ENCODE measurements around the gene KL. TPM values are rescaled to one million over a fixed set of nuclear protein-coding genes. Genes with fewer than 3 reads are reported as not detected.

The KL gene
- total RNA-seq, 1 experiment from 2014 or later: not detected

DNA sequence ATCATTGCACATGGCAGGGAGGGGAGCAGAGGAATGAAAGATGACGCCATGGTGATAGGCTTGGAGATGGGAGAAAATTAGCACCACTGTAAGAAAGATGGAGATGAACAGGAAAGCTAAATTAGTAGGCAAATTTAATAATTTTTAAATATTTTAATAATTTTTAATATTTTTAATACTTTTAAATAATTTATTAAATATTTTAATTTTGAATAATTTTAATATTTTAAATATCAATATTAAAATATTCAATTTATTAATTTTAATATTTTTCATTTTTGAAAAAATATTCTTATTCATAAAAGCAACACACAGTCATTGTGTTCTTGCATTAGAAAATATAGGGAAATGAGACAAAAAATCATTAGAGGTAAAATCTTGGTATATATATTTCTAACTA lies 15.9 kb upstream of the KL start:
- H3K4me3 Mint-ChIP-seq: no peak overlapping the region
- TF ChIP-seq OVOL2 (CRISPR knock-in tag; IDR thresholded peaks at IDR 0.05; ENCODE audit: borderline replicate concordance): no peak
- peak; percentile 99 for TF ChIP-seq HMGA2 (CRISPR knock-in tag; IDR thresholded peaks at IDR 0.05)
- POLR2A ChIA-PET: no interaction called here
- H3K27me3 Mint-ChIP-seq (ENCODE audit: low read depth): no peaks in the 10 kb centered on the region; the same call in 1 of the 2 replicates
- ATAC-seq: no peak
- DNase-seq (ENCODE audit: low spot score): no peak
- peaks cover 6% of the 10 kb centered on the region for H3K4me1 Mint-ChIP-seq
- H3K27ac Mint-ChIP-seq: no peak overlapping the region
- peaks cover 12% of the 10 kb centered on the region for H3K9me3 Mint-ChIP-seq
- CTCF ChIA-PET: no interaction called here
- H3K36me3 Mint-ChIP-seq: no peaks in the 10 kb centered on the region

DNA sequence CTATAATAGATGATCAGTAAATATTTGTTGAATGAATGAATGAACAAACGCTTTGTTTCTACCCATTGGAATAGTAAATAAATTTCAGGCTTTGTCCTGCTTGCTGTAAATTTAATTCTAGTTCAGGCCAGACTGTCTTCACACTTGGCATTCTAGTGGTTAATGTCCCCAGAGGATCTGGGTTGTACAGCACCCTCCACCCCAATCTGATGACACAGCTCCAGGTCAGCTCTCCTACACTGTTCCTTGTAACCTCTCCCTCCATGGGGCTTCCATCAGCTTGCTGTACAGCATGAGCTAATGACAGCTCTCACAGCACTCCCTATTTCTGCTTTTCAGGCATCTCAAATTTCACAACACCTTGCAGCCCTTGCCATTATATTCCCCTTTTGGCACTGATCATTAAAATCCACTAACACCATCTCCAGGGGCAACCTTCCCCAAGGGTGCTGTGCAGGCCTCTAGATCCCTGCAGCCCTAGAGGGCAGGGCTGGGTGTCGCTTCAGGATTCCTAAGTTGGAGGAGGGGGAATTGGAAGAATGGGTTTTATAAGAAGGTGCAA lies 12.7 kb upstream of the KL start:
- ATAC-seq (no peak), DNase-seq (ENCODE audit: low spot score) (no peak)
- CTCF ChIA-PET: interaction anchor here (0.7 kb wide), 1 partner anchor 13 kb away, joined by 3 read pairs; no protein-coding TSS in a partner anchor
- TF ChIP-seq, protein P1, sequence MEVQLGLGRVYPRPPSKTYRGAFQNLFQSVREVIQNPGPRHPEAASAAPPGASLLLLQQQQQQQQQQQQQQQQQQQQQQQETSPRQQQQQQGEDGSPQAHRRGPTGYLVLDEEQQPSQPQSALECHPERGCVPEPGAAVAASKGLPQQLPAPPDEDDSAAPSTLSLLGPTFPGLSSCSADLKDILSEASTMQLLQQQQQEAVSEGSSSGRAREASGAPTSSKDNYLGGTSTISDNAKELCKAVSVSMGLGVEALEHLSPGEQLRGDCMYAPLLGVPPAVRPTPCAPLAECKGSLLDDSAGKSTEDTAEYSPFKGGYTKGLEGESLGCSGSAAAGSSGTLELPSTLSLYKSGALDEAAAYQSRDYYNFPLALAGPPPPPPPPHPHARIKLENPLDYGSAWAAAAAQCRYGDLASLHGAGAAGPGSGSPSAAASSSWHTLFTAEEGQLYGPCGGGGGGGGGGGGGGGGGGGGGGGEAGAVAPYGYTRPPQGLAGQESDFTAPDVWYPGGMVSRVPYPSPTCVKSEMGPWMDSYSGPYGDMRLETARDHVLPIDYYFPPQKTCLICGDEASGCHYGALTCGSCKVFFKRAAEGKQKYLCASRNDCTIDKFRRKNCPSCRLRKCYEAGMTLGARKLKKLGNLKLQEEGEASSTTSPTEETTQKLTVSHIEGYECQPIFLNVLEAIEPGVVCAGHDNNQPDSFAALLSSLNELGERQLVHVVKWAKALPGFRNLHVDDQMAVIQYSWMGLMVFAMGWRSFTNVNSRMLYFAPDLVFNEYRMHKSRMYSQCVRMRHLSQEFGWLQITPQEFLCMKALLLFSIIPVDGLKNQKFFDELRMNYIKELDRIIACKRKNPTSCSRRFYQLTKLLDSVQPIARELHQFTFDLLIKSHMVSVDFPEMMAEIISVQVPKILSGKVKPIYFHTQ (CRISPR knock-in tag; IDR thresholded peaks at IDR 0.05): no peak
- TF ChIP-seq FOXJ3 (CRISPR knock-in tag; IDR thresholded peaks at IDR 0.05; ENCODE audit: borderline replicate concordance) (no peak), CBFB (CRISPR knock-in tag; IDR thresholded peaks at IDR 0.05; ENCODE audit: low read depth) (no peak), PRRX2 (CRISPR knock-in tag; IDR thresholded peaks at IDR 0.05) (no peak), SOX15 (CRISPR knock-in tag; IDR thresholded peaks at IDR 0.05) (no peak), CREB1 (CRISPR knock-in tag; IDR thresholded peaks at IDR 0.05) (no peak), EMX1 (CRISPR knock-in tag; IDR thresholded peaks at IDR 0.05) (no peak)
- Mint-ChIP-seq H3K27ac (no peak overlapping the region), H3K36me3 (peaks cover 13% of the 10 kb centered on the region), H3K4me3 (no peak overlapping the region), H3K9me3 (peaks cover 26% of the 10 kb centered on the region), H3K4me1 (peaks cover 12% of the 10 kb centered on the region), H3K27me3 (ENCODE audit: low read depth) (no peaks in the 10 kb centered on the region; the same call in 1 of the 2 replicates)
- POLR2A ChIA-PET: interaction anchor here (0.5 kb wide), 1 partner anchor 22 kb away, joined by 3 read pairs; no protein-coding TSS in a partner anchor

DNA sequence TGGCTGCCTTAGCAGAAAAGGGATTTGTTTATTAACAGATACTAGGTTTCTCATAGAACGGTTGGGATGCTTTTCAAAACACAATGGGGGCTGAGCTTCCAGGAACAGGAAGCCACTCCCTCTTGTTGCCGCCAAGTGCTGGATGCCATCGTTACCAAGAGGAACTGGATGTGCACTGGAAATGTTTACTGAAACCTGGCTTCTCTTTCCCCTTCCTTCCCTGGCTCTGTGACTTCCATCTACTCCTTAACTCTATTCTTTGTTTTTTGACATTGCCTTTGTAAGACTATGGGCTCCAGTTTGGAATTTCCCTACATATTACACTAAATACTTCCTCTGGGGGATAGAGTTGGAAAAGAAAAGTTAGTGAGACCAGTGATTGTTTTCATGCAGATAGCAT lies 11.7 kb upstream of the KL start:
- ATAC-seq (peak; percentile 38; the same call in 1 of the 2 replicates), DNase-seq (ENCODE audit: low spot score) (no peak)
- Mint-ChIP-seq H3K9me3 (peaks cover 35% of the 10 kb centered on the region), H3K4me1 (peaks cover 12% of the 10 kb centered on the region), H3K27ac (no peak overlapping the region), H3K4me3 (no peak overlapping the region), H3K27me3 (ENCODE audit: low read depth) (no peaks in the 10 kb centered on the region; the same call in 1 of the 2 replicates), H3K36me3 (peaks cover 18% of the 10 kb centered on the region)
- CTCF ChIA-PET: no interaction called here
- TF ChIP-seq ZNF317 (CRISPR knock-in tag; IDR thresholded peaks at IDR 0.05; ENCODE audit: borderline replicate concordance, low read depth): no peak
- TF ChIP-seq JUN (CRISPR knock-in tag; IDR thresholded peaks at IDR 0.05): no peak
- no peak for TF ChIP-seq ELF4 (CRISPR knock-in tag; IDR thresholded peaks at IDR 0.05; ENCODE audit: low read depth)
- TF ChIP-seq FOXP1 (CRISPR knock-in tag; IDR thresholded peaks at IDR 0.05; ENCODE audit: borderline replicate concordance): no peak
- TF ChIP-seq, protein P2, sequence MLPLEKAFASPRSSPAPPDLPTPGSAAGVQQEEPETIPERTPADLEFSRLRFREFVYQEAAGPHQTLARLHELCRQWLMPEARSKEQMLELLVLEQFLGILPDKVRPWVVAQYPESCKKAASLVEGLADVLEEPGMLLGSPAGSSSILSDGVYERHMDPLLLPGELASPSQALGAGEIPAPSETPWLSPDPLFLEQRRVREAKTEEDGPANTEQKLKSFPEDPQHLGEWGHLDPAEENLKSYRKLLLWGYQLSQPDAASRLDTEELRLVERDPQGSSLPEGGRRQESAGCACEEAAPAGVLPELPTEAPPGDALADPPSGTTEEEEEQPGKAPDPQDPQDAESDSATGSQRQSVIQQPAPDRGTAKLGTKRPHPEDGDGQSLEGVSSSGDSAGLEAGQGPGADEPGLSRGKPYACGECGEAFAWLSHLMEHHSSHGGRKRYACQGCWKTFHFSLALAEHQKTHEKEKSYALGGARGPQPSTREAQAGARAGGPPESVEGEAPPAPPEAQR (CRISPR knock-in tag; IDR thresholded peaks at IDR 0.05): no peak
- no peak for TF ChIP-seq KAT7 (CRISPR knock-in tag; IDR thresholded peaks at IDR 0.05; ENCODE audit: borderline replicate concordance)
- no peak for TF ChIP-seq SMAD4 (CRISPR knock-in tag; IDR thresholded peaks at IDR 0.05)
- no peak for TF ChIP-seq EMX1 (CRISPR knock-in tag; IDR thresholded peaks at IDR 0.05)
- TF ChIP-seq, protein P3, sequence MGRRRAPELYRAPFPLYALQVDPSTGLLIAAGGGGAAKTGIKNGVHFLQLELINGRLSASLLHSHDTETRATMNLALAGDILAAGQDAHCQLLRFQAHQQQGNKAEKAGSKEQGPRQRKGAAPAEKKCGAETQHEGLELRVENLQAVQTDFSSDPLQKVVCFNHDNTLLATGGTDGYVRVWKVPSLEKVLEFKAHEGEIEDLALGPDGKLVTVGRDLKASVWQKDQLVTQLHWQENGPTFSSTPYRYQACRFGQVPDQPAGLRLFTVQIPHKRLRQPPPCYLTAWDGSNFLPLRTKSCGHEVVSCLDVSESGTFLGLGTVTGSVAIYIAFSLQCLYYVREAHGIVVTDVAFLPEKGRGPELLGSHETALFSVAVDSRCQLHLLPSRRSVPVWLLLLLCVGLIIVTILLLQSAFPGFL (CRISPR knock-in tag; IDR thresholded peaks at IDR 0.05; ENCODE audit: borderline replicate concordance): no peak
- TF ChIP-seq, protein P4, sequence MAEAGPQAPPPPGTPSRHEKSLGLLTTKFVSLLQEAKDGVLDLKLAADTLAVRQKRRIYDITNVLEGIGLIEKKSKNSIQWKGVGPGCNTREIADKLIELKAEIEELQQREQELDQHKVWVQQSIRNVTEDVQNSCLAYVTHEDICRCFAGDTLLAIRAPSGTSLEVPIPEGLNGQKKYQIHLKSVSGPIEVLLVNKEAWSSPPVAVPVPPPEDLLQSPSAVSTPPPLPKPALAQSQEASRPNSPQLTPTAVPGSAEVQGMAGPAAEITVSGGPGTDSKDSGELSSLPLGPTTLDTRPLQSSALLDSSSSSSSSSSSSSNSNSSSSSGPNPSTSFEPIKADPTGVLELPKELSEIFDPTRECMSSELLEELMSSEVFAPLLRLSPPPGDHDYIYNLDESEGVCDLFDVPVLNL (CRISPR knock-in tag; IDR thresholded peaks at IDR 0.05; ENCODE audit: borderline replicate concordance, low read depth): no peak
- POLR2A ChIA-PET: no interaction called here
